HepG2 (cell line): ENCODE measurements around the gene DLX4. TPM values are rescaled to one million over a fixed set of nuclear protein-coding genes. Genes with fewer than 3 reads are reported as not detected.

Source experiments
- KIAA2018 ChIP-seq: sonication (generic); formaldehyde crosslinking; IDR thresholded peaks from 2 replicates; pipeline ENCODE4 v1.5.0; 2020; ENCODE audit warnings: mild to moderate bottlenecking, missing genetic modification reagents, borderline replicate concordance
- MED1 ChIP-seq: sonication (generic); formaldehyde crosslinking; IDR thresholded peaks from 2 replicates; pipeline ENCODE4 v1.4.0; 2020; ENCODE audit warnings: missing genetic modification reagents
- NRL ChIP-seq: sonication (generic); formaldehyde crosslinking; IDR thresholded peaks from 2 replicates; pipeline ENCODE4 v1.5.0; 2020; ENCODE audit warnings: missing genetic modification reagents, mild to moderate bottlenecking, moderate library complexity, borderline replicate concordance
- RAD21 ChIP-seq: fragments of 450-650 bp; formaldehyde crosslinking; IDR thresholded peaks from 2 replicates; pipeline ENCODE4 v1.5.0; 2020; ENCODE audit warnings: mild to moderate bottlenecking
- ZBTB38 ChIP-seq: sonication (generic); formaldehyde crosslinking; IDR thresholded peaks from 2 replicates; pipeline ENCODE4 v1.5.1; 2020; ENCODE audit warnings: mild to moderate bottlenecking, missing genetic modification reagents
- ZNF121 ChIP-seq: sonication (generic); formaldehyde crosslinking; IDR thresholded peaks from 2 replicates; pipeline ENCODE4 v1.5.0; 2020; ENCODE audit warnings: mild to moderate bottlenecking, missing genetic modification reagents
- ZNF768 ChIP-seq: sonication (generic); formaldehyde crosslinking; IDR thresholded peaks from 2 replicates; pipeline ENCODE4 v1.4.0; 2020; ENCODE audit warnings: missing genetic modification reagents
- polyA plus RNA-seq, 8 experiments: library from polyadenylated mRNA; depleted of rRNA in 3 of 8; stranded (reverse) in 7 of 8; unstranded in 1 of 8; fragments of >200 nt; fragmentation: Illumina TruSeq in 4 of 8; extraction: Trizol in 4 of 8; gene quantifications; 2 replicates each; pipeline versions ENCODE4 v1.2.1 to v1.2.3, GENCODE V29; 2011 to 2016; ENCODE audit warnings: low read depth in 4 of 8, missing spikeins in 1 of 8, mixed read lengths in 1 of 8; ENCODE audit not compliant: insufficient read depth in 1 of 8
- total RNA-seq, 5 experiments: library from RNA; depleted of rRNA; stranded (reverse); fragments of >200 nt; fragmentation: Illumina TruSeq; extraction: Trizol; gene quantifications; 2 replicates each; pipeline ENCODE4 v1.2.3, GENCODE V29; 2016; ENCODE audit warnings: low read depth in 1 of 5
- TF ChIP-seq, protein P1 (sequence below): sonication (generic); formaldehyde crosslinking; IDR thresholded peaks from 2 replicates; pipeline ENCODE4 v1.5.0; 2020; ENCODE audit warnings: mild to moderate bottlenecking, missing genetic modification reagents

DLX4 gene
- total and polyA plus RNA-seq, 2 of the 13 experiments (the other 11 are each of a cell fraction or from before 2014, with no cell fraction given): 0.55 to 2.3 TPM

GRCh38 chr17:49985310-49985990 lies 16.5 kb downstream of the DLX4 start (continued):
- TF ChIP-seq, protein P1, sequence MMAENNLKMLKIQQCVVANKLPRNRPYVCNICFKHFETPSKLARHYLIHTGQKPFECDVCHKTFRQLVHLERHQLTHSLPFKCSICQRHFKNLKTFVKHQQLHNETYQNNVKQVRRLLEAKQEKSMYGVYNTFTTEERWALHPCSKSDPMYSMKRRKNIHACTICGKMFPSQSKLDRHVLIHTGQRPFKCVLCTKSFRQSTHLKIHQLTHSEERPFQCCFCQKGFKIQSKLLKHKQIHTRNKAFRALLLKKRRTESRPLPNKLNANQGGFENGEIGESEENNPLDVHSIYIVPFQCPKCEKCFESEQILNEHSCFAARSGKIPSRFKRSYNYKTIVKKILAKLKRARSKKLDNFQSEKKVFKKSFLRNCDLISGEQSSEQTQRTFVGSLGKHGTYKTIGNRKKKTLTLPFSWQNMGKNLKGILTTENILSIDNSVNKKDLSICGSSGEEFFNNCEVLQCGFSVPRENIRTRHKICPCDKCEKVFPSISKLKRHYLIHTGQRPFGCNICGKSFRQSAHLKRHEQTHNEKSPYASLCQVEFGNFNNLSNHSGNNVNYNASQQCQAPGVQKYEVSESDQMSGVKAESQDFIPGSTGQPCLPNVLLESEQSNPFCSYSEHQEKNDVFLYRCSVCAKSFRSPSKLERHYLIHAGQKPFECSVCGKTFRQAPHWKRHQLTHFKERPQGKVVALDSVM (CRISPR knock-in tag): no peak
- no peak for TF ChIP-seq KIAA2018 (CRISPR knock-in tag)
- TF ChIP-seq ZNF768: no peak
- TF ChIP-seq ZBTB38 (CRISPR knock-in tag): no peak
- TF ChIP-seq RAD21 (CRISPR knock-in tag): no peak
- no peak for TF ChIP-seq NRL
- no peak for TF ChIP-seq MED1 (CRISPR knock-in tag)
- TF ChIP-seq ZNF121 (CRISPR knock-in tag): no peak
